SK-N-MC (cell line): Measurements from ENCODE around the gene BMPR1B.

ENCODE experiments used
- EZH2 ChIP-seq: fragments of 200-600 bp; sonication (generic); IDR thresholded peaks from one replicate; pipeline ENCODE4 v1.6.1; 2017; ENCODE audit warnings: antibody characterized with exemption
- POLR2AphosphoS5 ChIP-seq: IDR thresholded peaks from 2 replicates; pipeline ENCODE4 v1.6.1; 2012; ENCODE audit warnings: mild to moderate bottlenecking, low read depth, low read length, borderline replicate concordance

DNA sequence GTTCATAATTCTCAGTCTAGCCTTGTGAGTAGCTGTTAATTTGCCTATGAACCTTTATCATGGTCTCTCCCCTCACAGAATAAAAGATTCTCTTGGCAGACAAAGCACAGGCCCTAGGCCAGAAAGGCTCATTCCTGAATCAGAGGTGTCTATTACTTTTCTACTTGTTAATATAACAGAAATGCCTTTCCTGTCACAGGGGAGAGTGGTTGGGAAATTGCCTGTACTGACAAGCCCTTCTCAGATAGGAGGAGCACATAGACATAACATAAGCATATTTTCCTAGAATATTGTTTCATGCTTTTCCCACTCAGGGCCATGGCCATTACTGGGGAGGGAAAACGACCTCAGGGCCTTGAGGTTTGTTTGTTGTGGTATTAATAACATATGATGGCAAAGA is 308.3 kb downstream of the BMPR1B start:
- TF ChIP-seq POLR2AphosphoS5 (no peak), EZH2 (no peak)
